Measurements from ENCODE around the gene EGLN2. TPM values are rescaled to one million over a fixed set of nuclear protein-coding genes. Genes with fewer than 3 reads are reported as not detected.

EGLN2 gene
- polyA plus RNA-seq, 1 of the 3 experiments (the other 2 are of a cell fraction): 43.0 TPM

GRCh38 chr19:40759352-40759751 is 39.6 kb upstream of the EGLN2 start (continued):
- TF ChIP-seq REST (IDR thresholded peaks at IDR 0.05; ENCODE audit: low read depth, low read length) (no peak), USF1 (IDR thresholded peaks at IDR 0.05; ENCODE audit: borderline replicate concordance, low read depth) (no peak), RAD21 (IDR thresholded peaks at IDR 0.05; ENCODE audit: low read length) (no peak), EP300 (IDR thresholded peaks at IDR 0.05; ENCODE audit: borderline replicate concordance in 1 of 2, low read depth in 1 of 2, low read length in 1 of 2) (no peak), YY1 (IDR thresholded peaks at IDR 0.05; ENCODE audit: low read depth) (no peak), SMC3 (IDR thresholded peaks at IDR 0.05; ENCODE audit: low read depth, low read length) (no peak)

- 0 out of 2 replicates have a peak, but pooled peaks cover 5% of the 10 kb centered on the region for H4K20me1 ChIP-seq (ENCODE audit: insufficient read depth)
- ChIA-PET POLR2A (no interaction called here), CTCF (no interaction called here)
- no peak for DNase-seq
- no peak overlapping the region for H3K4me2 ChIP-seq
- H3K27me3 ChIP-seq (ENCODE audit: insufficient read depth): no peaks in the 10 kb centered on the region
- no peaks in the 10 kb centered on the region for H3K9me2 ChIP-seq
- no peak for TF ChIP-seq FOXM1 (IDR thresholded peaks at IDR 0.05; ENCODE audit: low read depth)
- TF ChIP-seq TAF1 (IDR thresholded peaks at IDR 0.05; ENCODE audit: borderline replicate concordance, low read depth, low read length): no peak
- TF ChIP-seq FOSL2 (IDR thresholded peaks at IDR 0.05; ENCODE audit: borderline replicate concordance, low read depth): no peak
- no peak for TF ChIP-seq ELF1 (IDR thresholded peaks at IDR 0.05)
- no peak for TF ChIP-seq RFX5 (IDR thresholded peaks at IDR 0.05; ENCODE audit: low read length)
- no peak for TF ChIP-seq SIN3A (IDR thresholded peaks at IDR 0.05; ENCODE audit: borderline replicate concordance, low read depth, low read length)
- TF ChIP-seq GABPA (IDR thresholded peaks at IDR 0.05; ENCODE audit: low read depth): no peak
- H3K4me3 ChIP-seq (ENCODE audit: low read depth in 2 of 2, low read length in 1 of 2): no peak overlapping the region
- no peak overlapping the region for H2AFZ ChIP-seq (ENCODE audit: low read depth)
- no peak overlapping the region for H3K27ac ChIP-seq (ENCODE audit: low read depth in 2 of 2, low read length in 1 of 2)
- H3K36me3 ChIP-seq (replicated peaks in 1 of 2; ENCODE audit: control insufficient read depth in 1 of 2, insufficient read depth in 2 of 2, low read length in 1 of 2): peaks cover 36 to 64% of the 10 kb centered on the region in 2 experiments
- WGBS (ENCODE audit: low lambda C conversion rate): 96% methylated on average over 17 of the region's 17 CpGs
- no peaks in the 10 kb centered on the region for H3K9me3 ChIP-seq
- peaks cover 23% of the 10 kb centered on the region; the same call in 1 of the 2 replicates for H3K79me2 ChIP-seq (ENCODE audit: insufficient read depth)
- no peak overlapping the region for H3K9ac ChIP-seq
- H3K4me1 ChIP-seq (ENCODE audit: control insufficient read depth in 1 of 2, insufficient read depth in 2 of 2, low read depth in 1 of 2, low read length in 1 of 2): no peaks in the 10 kb centered on the region
- peaks cover 7% of the 10 kb centered on the region for H3F3A ChIP-seq (replicated peaks; ENCODE audit: insufficient read depth)
Measured at GRCh38 chr19:40762754-40763470, 36.1 kb upstream of the EGLN2 start.
